Endodermal cell (in vitro differentiated cells): ENCODE results near the gene GARIN3. TPM values are rescaled to one million over a fixed set of nuclear protein-coding genes. Genes with fewer than 3 reads are reported as not detected.

Source experiments
- DNase-seq: peaks from one replicate; pipeline ENCODE4 v3.0.0-alpha.2; 2017
- H3K27ac ChIP-seq: 2 replicates; pipeline ENCODE4 v1.5.1; 2013; ENCODE audit warnings: mild to moderate bottlenecking, low read depth, low read length, moderate library complexity
- H3K27me3 ChIP-seq: 2 replicates; pipeline ENCODE4 v1.6.1; 2013; ENCODE audit warnings: mild to moderate bottlenecking, low read length, moderate library complexity; ENCODE audit not compliant: insufficient read depth, control insufficient read depth, poor library complexity, severe bottlenecking
- H3K36me3 ChIP-seq: 2 replicates; pipeline ENCODE4 v1.7.0; 2013; ENCODE audit warnings: mild to moderate bottlenecking, low read length, moderate library complexity; ENCODE audit not compliant: control insufficient read depth, insufficient read depth
- H3K4me1 ChIP-seq: one replicate; pipeline ENCODE4 v1.7.0; 2013; ENCODE audit warnings: low read length; ENCODE audit not compliant: control insufficient read depth, insufficient read depth
- H3K4me3 ChIP-seq: 2 replicates; pipeline ENCODE4 v1.5.1; 2013; ENCODE audit warnings: mild to moderate bottlenecking, low read length, moderate library complexity
- H3K9ac ChIP-seq: 2 replicates; pipeline ENCODE4 v1.6.1; 2013; ENCODE audit warnings: mild to moderate bottlenecking, low read length, moderate library complexity; ENCODE audit not compliant: poor library complexity, severe bottlenecking; ENCODE audit errors: extremely low read depth
- H3K9me3 ChIP-seq: 2 replicates; pipeline ENCODE4 v1.6.1; 2013; ENCODE audit warnings: mild to moderate bottlenecking, low read length, moderate library complexity; ENCODE audit not compliant: control insufficient read depth
- H3K27ac Mint-ChIP-seq: 2 replicates; pipeline ENCODE4 v1.8.0; 2020; ENCODE audit warnings: mixed read lengths
- H3K27me3 Mint-ChIP-seq: 2 replicates; pipeline ENCODE4 v1.8.0; 2021; ENCODE audit warnings: mild to moderate bottlenecking, mixed read lengths; ENCODE audit not compliant: insufficient read depth
- H3K36me3 Mint-ChIP-seq: 2 replicates; pipeline ENCODE4 v1.8.0; 2020; ENCODE audit warnings: low read depth, mixed read lengths
- H3K4me1 Mint-ChIP-seq: 2 replicates; pipeline ENCODE4 v1.8.0; 2020; ENCODE audit warnings: mixed read lengths
- H3K4me3 Mint-ChIP-seq: 2 replicates; pipeline ENCODE4 v1.8.0; 2020; ENCODE audit warnings: mild to moderate bottlenecking, moderate library complexity, mixed read lengths
- H3K9me3 Mint-ChIP-seq: 2 replicates; pipeline ENCODE4 v1.8.0; 2020; ENCODE audit warnings: mild to moderate bottlenecking, mixed read lengths
- WGBS, 2 experiments: methylation state at CpG; one replicate each; pipeline versions ENCODE4 v1.1.5 to v1.1.7; 2013; ENCODE audit warnings: missing lambda C conversion rate in 2 of 2, mixed read lengths in 1 of 2; ENCODE audit not compliant: insufficient coverage in 1 of 2, insufficient read length in 1 of 2; 5-methylcytosine and 5-hydroxymethylcytosine counted together
- total RNA-seq, 2 donors: library from RNA; stranded (reverse); fragmentation: NEBNext Ultra II Directional in 1 of 2; extraction: Animal tissue kit (Norgen Biotek cat#: 25700) in 1 of 2; gene quantifications; 2 replicates in 1 of 2; 3 replicates in 1 of 2; pipeline ENCODE4 v1.2.1, GENCODE V29; 2021
- TF ChIP-seq, protein P1 (sequence below): fragments of 200-600 bp; sonication (generic); conservative IDR thresholded peaks from 2 replicates; pipeline ENCODE4 v1.5.0; 2021; ENCODE audit warnings: antibody characterized with exemption, mild to moderate bottlenecking

GARIN3 gene
- total RNA-seq, 2 donors from 2014 or later: not detected

- H3K27ac ChIP-seq: no peak overlapping the region
- Mint-ChIP-seq H3K27me3 (peaks cover 16% of the 10 kb centered on the region), H3K9me3 (no peaks in the 10 kb centered on the region), H3K4me3 (no peak overlapping the region), H3K27ac (no peak overlapping the region), H3K4me1 (no peaks in the 10 kb centered on the region), H3K36me3 (no peaks in the 10 kb centered on the region)
- H3K9me3 ChIP-seq: no peaks in the 10 kb centered on the region
- H3K36me3 ChIP-seq: no peaks in the 10 kb centered on the region
- H3K4me1 ChIP-seq: no peaks in the 10 kb centered on the region
- H3K4me3 ChIP-seq: no peak overlapping the region
- no peak for DNase-seq
- TF ChIP-seq, protein P1, sequence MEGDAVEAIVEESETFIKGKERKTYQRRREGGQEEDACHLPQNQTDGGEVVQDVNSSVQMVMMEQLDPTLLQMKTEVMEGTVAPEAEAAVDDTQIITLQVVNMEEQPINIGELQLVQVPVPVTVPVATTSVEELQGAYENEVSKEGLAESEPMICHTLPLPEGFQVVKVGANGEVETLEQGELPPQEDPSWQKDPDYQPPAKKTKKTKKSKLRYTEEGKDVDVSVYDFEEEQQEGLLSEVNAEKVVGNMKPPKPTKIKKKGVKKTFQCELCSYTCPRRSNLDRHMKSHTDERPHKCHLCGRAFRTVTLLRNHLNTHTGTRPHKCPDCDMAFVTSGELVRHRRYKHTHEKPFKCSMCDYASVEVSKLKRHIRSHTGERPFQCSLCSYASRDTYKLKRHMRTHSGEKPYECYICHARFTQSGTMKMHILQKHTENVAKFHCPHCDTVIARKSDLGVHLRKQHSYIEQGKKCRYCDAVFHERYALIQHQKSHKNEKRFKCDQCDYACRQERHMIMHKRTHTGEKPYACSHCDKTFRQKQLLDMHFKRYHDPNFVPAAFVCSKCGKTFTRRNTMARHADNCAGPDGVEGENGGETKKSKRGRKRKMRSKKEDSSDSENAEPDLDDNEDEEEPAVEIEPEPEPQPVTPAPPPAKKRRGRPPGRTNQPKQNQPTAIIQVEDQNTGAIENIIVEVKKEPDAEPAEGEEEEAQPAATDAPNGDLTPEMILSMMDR: no peak
- 89 to 90% methylated on average over 3 of the region's 3 CpGs for WGBS, 2 experiments
- H3K9ac ChIP-seq: no peak overlapping the region
- H3K27me3 ChIP-seq: peaks cover 7% of the 10 kb centered on the region
Observed at GRCh38 chr5:157178966-157179365, 12.9 kb upstream of the GARIN3 start.

DNA sequence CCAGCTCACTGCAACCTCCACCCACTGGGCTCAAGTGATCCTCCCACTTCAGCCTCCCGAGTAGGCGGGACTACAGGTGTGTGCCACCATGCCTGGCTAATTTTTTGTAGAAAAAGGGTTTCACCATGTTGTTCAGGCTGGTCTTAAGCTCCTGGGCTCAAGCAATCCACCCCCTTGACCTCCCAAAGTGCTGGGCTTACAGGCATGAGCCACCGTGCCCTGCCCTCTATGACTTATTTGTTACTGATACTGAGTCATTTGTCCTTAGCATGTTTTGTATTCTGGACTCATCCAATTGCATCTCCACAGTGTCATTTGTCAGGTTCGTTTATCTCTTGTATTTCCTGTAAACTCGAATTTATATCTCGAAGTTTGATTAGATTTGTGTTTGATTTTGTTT is 11.9 kb upstream of the GARIN3 start:
- H3K4me3 ChIP-seq: no peak overlapping the region
- H3K36me3 ChIP-seq: no peaks in the 10 kb centered on the region
- no peak overlapping the region for H3K27ac ChIP-seq
- H3K4me1 ChIP-seq: no peaks in the 10 kb centered on the region
- WGBS, 2 experiments: 86% methylated on average over 4 to 6 of the region's 6 CpGs
- no peak overlapping the region for H3K27ac Mint-ChIP-seq
- H3K27me3 ChIP-seq: peaks cover 7% of the 10 kb centered on the region
- no peak overlapping the region for H3K9ac ChIP-seq
- H3K9me3 Mint-ChIP-seq: no peaks in the 10 kb centered on the region
- H3K4me3 Mint-ChIP-seq: no peak overlapping the region
- TF ChIP-seq, protein P1: no peak
- H3K9me3 ChIP-seq: no peaks in the 10 kb centered on the region
- no peak for DNase-seq
- H3K36me3 Mint-ChIP-seq: no peaks in the 10 kb centered on the region
- no peaks in the 10 kb centered on the region for H3K4me1 Mint-ChIP-seq
- H3K27me3 Mint-ChIP-seq: peaks cover 16% of the 10 kb centered on the region

DNA sequence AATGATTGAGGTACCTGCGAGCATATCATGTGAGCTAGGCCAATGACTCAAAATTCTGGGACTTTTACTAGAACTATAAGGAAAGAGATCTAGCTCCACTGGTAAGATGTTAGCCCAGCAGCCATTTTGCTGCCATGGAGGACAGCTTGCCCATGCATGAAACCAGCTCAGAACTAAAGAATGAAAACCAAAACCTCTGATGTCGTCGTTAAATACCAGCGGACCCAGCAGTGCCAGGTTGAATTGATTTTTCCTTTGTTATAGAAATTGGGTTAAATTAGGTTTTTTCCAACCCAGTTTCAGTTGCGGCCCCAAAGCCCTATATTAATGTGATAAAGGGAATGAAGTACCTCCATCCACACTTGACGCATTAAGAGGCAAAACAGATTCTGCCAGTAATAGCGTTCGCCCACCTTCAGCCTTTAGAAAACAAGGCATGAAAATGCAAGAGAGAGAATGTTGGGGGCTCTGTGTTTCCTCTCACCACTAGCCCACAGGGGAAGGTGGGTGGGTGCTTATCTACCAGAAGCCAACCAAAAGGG is 9.1 kb upstream of the GARIN3 start:
- peaks cover 7% of the 10 kb centered on the region for H3K27me3 Mint-ChIP-seq

More for the DNA sequence above, 9.1 kb upstream of the GARIN3 start:
- 99 to 100% methylated on average over 7 to 8 of the region's 8 CpGs for WGBS, 2 experiments
- H3K9ac ChIP-seq: no peak overlapping the region
- no peak for DNase-seq
- no peaks in the 10 kb centered on the region for H3K9me3 ChIP-seq
- Mint-ChIP-seq H3K9me3 (peaks cover 6% of the 10 kb centered on the region), H3K36me3 (peaks cover 2% of the 10 kb centered on the region), H3K4me1 (no peaks in the 10 kb centered on the region), H3K27ac (no peak overlapping the region), H3K4me3 (no peak overlapping the region)
- no peak overlapping the region for H3K27ac ChIP-seq
- no peaks in the 10 kb centered on the region for H3K4me1 ChIP-seq
- TF ChIP-seq, protein P1: no peak
- H3K4me3 ChIP-seq: no peak overlapping the region
- no peaks in the 10 kb centered on the region for H3K36me3 ChIP-seq
- no peaks in the 10 kb centered on the region for H3K27me3 ChIP-seq
